GM21576 (cell line): ENCODE results near the gene PRKAR1B.
"Not testable (repeated sequence)": the region's sequence is repeated elsewhere in the genome, so short reads cannot be mapped to it uniquely, and the experiment has no call there.

Experiments used
- ATAC-seq: cut with Tn5 transposase; IDR thresholded peaks from one replicate; pipeline ENCODE4 v1.9.1; 2021; ENCODE audit warnings: mild to moderate bottlenecking, moderate library complexity; ENCODE audit not compliant: unreplicated experiment

The PRKAR1B gene

GRCh38 chr7:672891-673290, 54.2 kb downstream of the PRKAR1B start:
- ATAC-seq: no peak

- no peak for ATAC-seq
These were observed 55.6 kb downstream of the PRKAR1B start for GRCh38 chr7:671415-672042.

DNA sequence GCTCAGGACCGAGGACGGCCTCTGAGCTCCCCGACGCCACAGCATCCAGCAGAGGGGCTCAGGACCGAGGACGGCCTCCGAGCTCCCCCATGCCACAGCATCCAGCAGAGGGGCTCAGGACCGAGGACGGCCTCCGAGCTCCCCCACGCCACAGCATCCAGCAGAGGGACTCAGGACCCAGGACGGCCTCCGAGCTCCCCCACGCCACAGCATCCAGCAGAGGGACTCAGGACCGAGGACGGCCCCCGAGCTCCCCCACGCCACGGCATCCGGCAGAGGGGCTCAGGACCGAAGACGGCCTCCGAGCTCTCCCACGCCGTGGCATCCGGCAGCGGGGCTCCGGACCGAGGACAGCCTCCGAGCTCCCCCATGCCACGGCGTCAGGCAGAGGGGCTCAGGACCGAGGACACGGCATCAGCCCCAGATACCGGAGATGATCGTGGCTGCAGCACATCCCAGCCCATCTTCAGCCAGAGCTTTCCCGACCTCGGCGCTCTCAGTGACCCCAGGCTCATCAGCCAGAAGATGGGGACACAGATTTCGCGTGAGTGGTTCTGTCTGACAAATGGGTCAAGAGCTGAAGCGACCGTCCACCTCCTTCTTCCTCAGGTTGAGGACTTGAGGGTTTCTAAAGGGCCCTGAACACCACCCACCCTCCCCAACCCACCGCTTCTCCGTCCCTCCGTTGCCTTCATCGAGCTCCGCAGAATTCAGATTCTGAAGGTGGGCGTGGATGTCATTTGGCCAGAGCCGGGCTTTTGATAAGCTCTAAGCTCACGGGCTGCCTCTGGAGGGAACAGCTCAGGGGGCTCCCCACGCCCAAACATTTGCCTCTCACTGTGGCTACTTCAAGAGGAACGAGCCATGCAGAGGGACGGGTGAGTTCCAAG, 56.3 kb downstream of the PRKAR1B start:
- ATAC-seq: no peak

- ATAC-seq: no peak
These were observed 58.1 kb downstream of the PRKAR1B start for GRCh38 chr7:668958-669357.

DNA sequence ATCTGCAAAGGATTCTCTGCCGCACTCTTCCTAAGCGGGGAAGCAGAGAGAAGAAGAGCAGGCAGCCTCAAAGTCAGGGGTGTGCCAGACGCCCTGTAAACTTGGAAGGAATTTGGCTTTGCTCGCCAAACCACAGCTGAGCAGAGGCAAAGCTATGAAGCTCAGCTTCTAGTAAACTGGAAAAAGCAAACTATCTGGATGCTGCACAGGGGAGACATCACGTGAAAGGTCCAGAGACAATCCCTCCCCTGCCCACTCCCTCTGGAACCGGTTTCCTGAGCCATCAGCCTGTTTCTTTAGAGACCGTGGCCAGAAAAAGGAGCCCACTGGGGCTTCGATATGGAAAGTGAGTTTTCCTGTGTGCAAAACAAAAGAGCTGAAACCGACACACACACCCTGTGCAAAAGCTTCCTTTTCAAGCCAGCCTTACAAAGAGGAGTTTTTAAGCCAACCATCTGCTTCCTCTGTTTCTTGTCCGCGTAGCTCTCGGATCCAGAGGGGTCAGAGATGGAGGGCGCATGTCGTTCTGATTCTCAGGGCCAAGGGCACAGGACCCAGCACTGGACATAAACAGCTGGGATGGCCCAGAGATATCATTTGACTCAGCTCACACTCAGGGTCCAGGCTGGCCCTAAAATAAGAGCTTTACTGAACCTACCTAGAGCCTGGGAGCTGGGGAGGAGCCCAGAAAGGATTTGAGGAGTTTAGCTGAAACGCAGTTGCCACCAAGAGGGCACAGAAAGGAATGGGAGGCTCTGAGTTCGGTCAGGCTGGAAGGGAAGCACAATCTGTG, 58.7 kb downstream of the PRKAR1B start:
- no peak for ATAC-seq

GRCh38 chr7:666454-667292, 60.4 kb downstream of the PRKAR1B start:
- ATAC-seq: no peak

- ATAC-seq: no peak
These were observed 61.2 kb downstream of the PRKAR1B start for GRCh38 chr7:665736-666453.

- no peak for ATAC-seq
These were observed 61.9 kb downstream of the PRKAR1B start for GRCh38 chr7:664997-665735.

GRCh38 chr7:664402-664775, 62.7 kb downstream of the PRKAR1B start:
- ATAC-seq: no peak

GRCh38 chr7:662576-662975, 64.5 kb downstream of the PRKAR1B start:
- ATAC-seq: no peak

- ATAC-seq: no peak
These were observed 67.1 kb downstream of the PRKAR1B start for GRCh38 chr7:659996-660395.

GRCh38 chr7:659306-659847, 67.7 kb downstream of the PRKAR1B start:
- no peak for ATAC-seq

DNA sequence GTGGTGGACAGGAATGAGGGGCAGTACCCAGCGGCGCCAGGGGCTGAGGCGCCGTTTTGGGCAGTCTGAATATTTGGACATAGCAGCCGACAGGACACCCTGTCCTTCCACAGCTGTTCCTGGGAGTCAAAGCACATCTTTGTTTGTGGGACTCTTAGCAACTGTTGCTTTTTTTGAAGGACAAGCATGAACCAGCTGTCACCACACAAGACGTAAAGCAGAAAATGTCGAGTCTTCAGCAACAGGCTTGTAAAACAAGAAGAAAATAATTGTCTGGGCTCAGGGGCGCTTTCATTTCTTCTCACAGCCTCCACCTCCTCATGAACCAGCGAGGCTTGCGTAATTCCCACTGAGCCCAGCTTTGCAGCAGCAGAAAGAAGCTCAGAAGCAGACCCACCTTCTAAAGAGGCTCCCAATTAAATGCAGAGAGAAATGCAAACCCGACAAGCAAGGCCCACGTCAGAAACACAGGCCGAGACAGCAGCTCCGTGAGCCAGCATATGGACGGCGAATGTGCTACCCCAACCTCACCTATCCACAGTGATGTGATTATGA, 69.4 kb downstream of the PRKAR1B start:
- ATAC-seq: no peak

DNA sequence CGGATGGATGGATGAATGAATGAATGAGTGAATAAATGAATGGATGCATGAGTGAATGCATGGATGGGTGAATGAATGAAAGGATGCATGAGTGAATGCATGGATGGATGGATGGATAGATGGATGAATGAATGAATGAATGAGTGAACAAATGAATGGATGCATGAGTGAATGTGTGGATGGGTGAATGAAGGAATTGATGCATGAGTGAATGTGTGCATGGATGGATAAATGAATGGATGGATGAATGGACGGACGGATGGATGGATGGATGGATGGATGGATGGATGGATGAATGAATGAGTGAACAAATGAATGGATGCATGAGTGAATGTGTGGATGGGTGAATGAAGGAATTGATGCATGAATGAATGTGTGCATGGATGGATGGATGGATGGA, 70.1 kb downstream of the PRKAR1B start:
- ATAC-seq: not testable (repeated sequence)

DNA sequence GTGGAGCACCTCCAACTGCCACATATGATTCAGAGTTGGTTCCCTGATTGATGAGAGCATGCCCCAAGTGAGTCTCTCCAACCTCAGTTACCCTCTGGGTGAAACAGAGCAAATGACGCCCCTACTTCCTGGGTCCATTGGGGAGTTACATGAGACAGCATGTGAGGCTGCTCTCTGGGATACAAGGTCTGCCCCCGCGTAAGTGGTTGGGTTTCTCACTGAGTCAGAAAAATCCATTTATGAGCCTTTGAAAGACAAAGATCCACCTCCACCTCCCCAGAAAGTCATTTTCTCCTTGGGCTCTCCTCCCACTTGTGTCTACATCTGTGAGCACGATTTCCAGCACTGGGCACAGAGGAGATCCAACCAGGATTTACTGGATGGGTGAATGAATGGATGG, 71.3 kb downstream of the PRKAR1B start:
- ATAC-seq: no peak

- no peak for ATAC-seq
These were observed 73.0 kb downstream of the PRKAR1B start for GRCh38 chr7:653829-654764.

GRCh38 chr7:652881-653280, 74.2 kb downstream of the PRKAR1B start:
- no peak for ATAC-seq

GRCh38 chr7:652167-652566, 74.9 kb downstream of the PRKAR1B start:
- not testable (repeated sequence) for ATAC-seq
